GM12874 (cell line): ENCODE measurements around the gene KRT86.

ENCODE experiments used
- CTCF ChIP-seq: IDR thresholded peaks from 2 replicates; pipeline ENCODE4 v1.5.1; 2011; ENCODE audit warnings: low read depth, mild to moderate bottlenecking, control low read depth, low read length, moderate library complexity; ENCODE audit not compliant: insufficient read depth

Gene KRT86

GRCh38 chr12:52346593-52346992 is 72.1 kb downstream of the KRT86 start:
- TF ChIP-seq CTCF = no peak

GRCh38 chr12:52347016-52347415 is 72.6 kb downstream of the KRT86 start:
- no peak for TF ChIP-seq CTCF

- TF ChIP-seq CTCF = no peak
Observed at GRCh38 chr12:52347551-52348510, 73.4 kb downstream of the KRT86 start.

- no peak for TF ChIP-seq CTCF
Observed at GRCh38 chr12:52349196-52349595, 74.8 kb downstream of the KRT86 start.

GRCh38 chr12:52350021-52350620 is 75.7 kb downstream of the KRT86 start:
- TF ChIP-seq CTCF = no peak

GRCh38 chr12:52350786-52351185 is 76.3 kb downstream of the KRT86 start:
- TF ChIP-seq CTCF = no peak

GRCh38 chr12:52351196-52352059 is 77.0 kb downstream of the KRT86 start:
- no peak for TF ChIP-seq CTCF
